ENCODE data around the gene PIN4. TPM values are rescaled to one million over a fixed set of nuclear protein-coding genes. Genes with fewer than 3 reads are reported as not detected.
A peak's percentile ranks its signal among the peaks of the same experiment; 100 is the strongest.

Gene PIN4
- polyA plus RNA-seq, 1 of the 3 experiments (the other 2 are of a cell fraction): 29.8 TPM

- TF ChIP-seq USF2 (IDR thresholded peaks at IDR 0.05; ENCODE audit: borderline replicate concordance, low read depth, low read length) (no peak), EZH2phosphoT487 (IDR thresholded peaks at IDR 0.05; ENCODE audit: borderline replicate concordance, low read depth) (no peak), USF1 (IDR thresholded peaks at IDR 0.05; ENCODE audit: borderline replicate concordance, low read depth) (no peak)
Measured at GRCh38 chrX:72180539-72180938, 1.0 kb upstream of the PIN4 start (continued).

GRCh38 chrX:72182924-72183323, 1.4 kb downstream of the PIN4 start:
- Histone ChIP-seq H3K27me3 (ENCODE audit: insufficient read depth) (no peaks in the 10 kb centered on the region), H3F3A (replicated peaks; ENCODE audit: insufficient read depth) (no peaks in the 10 kb centered on the region)

More at GRCh38 chrX:72182924-72183323, 1.4 kb downstream of the PIN4 start:
- H3K4me3 ChIP-seq (ENCODE audit: low read depth in 2 of 2, low read length in 1 of 2): peak overlapping the region; percentile 94 to 99
- no peaks in the 10 kb centered on the region for H3K9me3 ChIP-seq
- DNase-seq: no peak
- no peak overlapping the region for H3K27ac ChIP-seq (ENCODE audit: low read depth in 2 of 2, low read length in 1 of 2)
- no peaks in the 10 kb centered on the region for H3K9me2 ChIP-seq
- peaks cover 12% of the 10 kb centered on the region in 2 experiments for H3K36me3 ChIP-seq (replicated peaks in 1 of 2; ENCODE audit: control insufficient read depth in 1 of 2, insufficient read depth in 2 of 2, low read length in 1 of 2)
- H3K9ac ChIP-seq: peak overlapping the region; percentile 97
- WGBS (ENCODE audit: low lambda C conversion rate): 87% methylated on average over 2 of the region's 2 CpGs
- no peak overlapping the region for H2AFZ ChIP-seq (ENCODE audit: low read depth)
- POLR2A ChIA-PET: no interaction called here
- peaks cover 37% of the 10 kb centered on the region for H3K79me2 ChIP-seq (ENCODE audit: insufficient read depth)
- TF ChIP-seq EZH2phosphoT487 (IDR thresholded peaks at IDR 0.05; ENCODE audit: borderline replicate concordance, low read depth) (no peak), FOXJ3 (CRISPR knock-in tag; IDR thresholded peaks at IDR 0.05) (no peak), SIN3A (IDR thresholded peaks at IDR 0.05; ENCODE audit: borderline replicate concordance, low read depth, low read length) (no peak), FOSL2 (IDR thresholded peaks at IDR 0.05; ENCODE audit: borderline replicate concordance, low read depth) (no peak), GATA2 (CRISPR knock-in tag; IDR thresholded peaks at IDR 0.05) (no peak), IRF3 (IDR thresholded peaks at IDR 0.05; ENCODE audit: low read depth, low read length) (no peak), RAD21 (IDR thresholded peaks at IDR 0.05; ENCODE audit: low read length) (no peak), POLR2AphosphoS5 (IDR thresholded peaks at IDR 0.05; ENCODE audit: low read depth, low read length) (no peak), MAX (IDR thresholded peaks at IDR 0.05; ENCODE audit: low read depth) (no peak), CTCF (IDR thresholded peaks at IDR 0.05) (no peak), USF1 (IDR thresholded peaks at IDR 0.05; ENCODE audit: borderline replicate concordance, low read depth) (no peak)
- H3K4me2 ChIP-seq: peak overlapping the region; percentile 80
- no peaks in the 10 kb centered on the region for H4K20me1 ChIP-seq (ENCODE audit: insufficient read depth)
- CTCF ChIA-PET: no interaction called here
- peaks cover 2 to 10% of the 10 kb centered on the region in 2 experiments; a peak in 2 of 4 replicates for H3K4me1 ChIP-seq (ENCODE audit: control insufficient read depth in 1 of 2, insufficient read depth in 2 of 2, low read depth in 1 of 2, low read length in 1 of 2)
